Tibial nerve (tissue), 4 donors: ENCODE measurements around the gene FRYL. TPM values are rescaled to one million over a fixed set of nuclear protein-coding genes. Genes with fewer than 3 reads are reported as not detected.
"Not testable (repeated sequence)": the region's sequence is repeated elsewhere in the genome, so short reads cannot be mapped to it uniquely, and the experiment has no call there.

Experiments
- DNase-seq, 2 donors: peaks; one replicate each; pipeline ENCODE4 v3.0.0-alpha.2; 2019; ENCODE audit warnings: low spot score in 2 of 2
- H3K27ac ChIP-seq, 4 donors: fragments of 200-600 bp; sonication (generic) in 3 of 4; one replicate each; pipeline ENCODE4 v1.5.1; 2017 to 2019; ENCODE audit warnings: mild to moderate bottlenecking in 1 of 4
- H3K27me3 ChIP-seq, 2 donors: fragments of 200-600 bp; sonication (generic) in 1 of 2; one replicate each; pipeline versions ENCODE4 v1.5.1 to v1.6.0; 2017 to 2019
- H3K36me3 ChIP-seq, 3 donors: fragments of 200-600 bp; sonication (generic); one replicate each; pipeline ENCODE4 v1.5.1; 2018 to 2019
- H3K4me1 ChIP-seq, 4 donors: fragments of 200-600 bp; sonication (generic) in 3 of 4; one replicate each; pipeline ENCODE4 v1.5.1; 2017 to 2019
- H3K4me3 ChIP-seq, 4 donors: fragments of 200-600 bp; sonication (generic) in 3 of 4; one replicate each; pipeline ENCODE4 v1.5.1; 2017 to 2019; ENCODE audit warnings: mild to moderate bottlenecking in 1 of 4, moderate library complexity in 1 of 4
- H3K9me3 ChIP-seq, 4 donors: fragments of 200-600 bp; sonication (generic) in 3 of 4; one replicate each; pipeline ENCODE4 v1.5.1; 2017 to 2019
- CTCF ChIP-seq, 5 experiments: fragments of 200-600 bp in 3 of 5; fragments of 450-650 bp in 2 of 5; sonication (generic) in 3 of 5; IDR thresholded peaks; one replicate each; pipeline ENCODE4 v1.5.1; 2016 to 2019; ENCODE audit warnings: antibody characterized with exemption in 5 of 5, mild to moderate bottlenecking in 3 of 5, moderate library complexity in 2 of 5
- EP300 ChIP-seq, 2 donors: sonication (generic); formaldehyde crosslinking; IDR thresholded peaks; one replicate each; pipeline ENCODE4 v1.6.1; 2017; ENCODE audit warnings: antibody characterized with exemption in 2 of 2, mild to moderate bottlenecking in 1 of 2
- POLR2A ChIP-seq, 2 donors: fragments of 450-650 bp; IDR thresholded peaks; one replicate each; pipeline ENCODE4 v1.6.1; 2017; ENCODE audit warnings: antibody characterized with exemption in 2 of 2, mild to moderate bottlenecking in 2 of 2, moderate library complexity in 2 of 2
- whole genome bisulfite sequencing, 2 donors: methylation state at CpG; one replicate each; pipeline ENCODE4 v1.1.5; 2018; 5-methylcytosine and 5-hydroxymethylcytosine counted together
- total RNA-seq, 4 donors: library from RNA; depleted of rRNA; stranded (reverse); fragments of >200 nt; gene quantifications; one replicate each; pipeline ENCODE4 v1.1.0, GENCODE V29; 2016

FRYL gene
- total RNA-seq, 4 donors from 2014 or later = 88.3 to 122 (median 99.7) TPM

DNA sequence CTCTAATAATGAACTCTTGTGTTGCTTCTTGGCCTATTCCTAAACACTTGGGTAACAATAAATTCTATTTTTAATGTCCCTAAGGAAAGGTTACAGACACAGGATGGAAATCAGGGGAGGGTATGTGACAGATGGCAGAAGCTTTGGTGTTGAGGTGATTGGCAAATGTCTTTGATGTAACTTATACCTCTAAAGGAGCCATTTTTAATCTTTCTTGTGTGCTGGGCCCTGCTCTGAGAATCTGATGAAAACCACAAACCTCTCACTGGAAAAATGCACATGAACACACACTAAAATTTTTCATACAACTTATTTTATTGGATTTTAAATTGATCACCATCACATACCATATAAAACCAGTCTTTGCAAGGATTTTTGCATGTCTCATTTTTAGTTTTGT lies 17.7 kb downstream of the FRYL start:
- H3K4me1 ChIP-seq = peaks cover 0 to 24% (median 9%) of the 10 kb centered on the region in 4 donors
- no peaks in the 10 kb centered on the region for H3K9me3 ChIP-seq
- no peak overlapping the region for H3K4me3 ChIP-seq
- H3K27me3 ChIP-seq = no peaks in the 10 kb centered on the region
- no peak overlapping the region for H3K27ac ChIP-seq
- DNase-seq = no peak
- no peaks in the 10 kb centered on the region for H3K36me3 ChIP-seq
- no peak for TF ChIP-seq CTCF (IDR thresholded peaks at IDR 0.05)
- no peak for TF ChIP-seq POLR2A (IDR thresholded peaks at IDR 0.05)
- no peak for TF ChIP-seq EP300 (IDR thresholded peaks at IDR 0.05)

- H3K27me3 ChIP-seq = no peaks in the 10 kb centered on the region
- no peak overlapping the region for H3K27ac ChIP-seq
- no peak overlapping the region for H3K4me3 ChIP-seq
- no peak for DNase-seq
- WGBS, 2 donors = 81 to 84% methylated on average over 3 of the region's 3 CpGs
- no peaks in the 10 kb centered on the region for H3K9me3 ChIP-seq
- TF ChIP-seq POLR2A (IDR thresholded peaks at IDR 0.05) (no peak), CTCF (IDR thresholded peaks at IDR 0.05) (no peak), EP300 (IDR thresholded peaks at IDR 0.05) (no peak)
- H3K36me3 ChIP-seq = no peaks in the 10 kb centered on the region
- H3K4me1 ChIP-seq = peaks cover 0 to 17% (median 5%) of the 10 kb centered on the region in 4 donors
Observed at GRCh38 chr4:48761286-48761685, 18.8 kb downstream of the FRYL start.

DNA sequence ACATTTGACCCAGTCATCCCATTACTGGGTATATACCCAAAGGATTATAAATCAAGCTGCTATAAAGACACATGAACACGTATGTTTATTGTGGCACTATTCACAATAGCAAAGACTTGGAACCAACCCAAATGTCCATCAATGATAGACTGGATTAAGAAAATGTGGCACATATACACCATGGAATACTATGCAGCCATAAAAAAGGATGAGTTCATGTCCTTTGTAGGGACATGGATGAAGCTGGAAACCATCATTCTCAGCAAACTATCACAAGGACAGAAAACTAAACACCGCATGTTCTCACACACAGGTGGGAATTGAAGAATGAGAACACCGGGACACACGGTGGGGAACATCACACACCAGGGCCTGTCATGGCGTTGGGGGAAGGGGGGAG lies 21.4 kb downstream of the FRYL start:
- WGBS, 2 donors = 98 to 99% methylated on average over 5 of the region's 5 CpGs
- H3K27ac ChIP-seq, H3K36me3 ChIP-seq, H3K9me3 ChIP-seq, H3K27me3 ChIP-seq, DNase-seq, H3K4me3 ChIP-seq: not testable (repeated sequence)
- H3K4me1 ChIP-seq = peaks cover 0 to 12% (median 0%) of the 10 kb centered on the region in 4 donors

- H3K9me3 ChIP-seq = no peaks in the 10 kb centered on the region
- WGBS, 2 donors = 87 to 93% methylated on average over 4 of the region's 4 CpGs
- H3K27ac ChIP-seq = no peak overlapping the region
- no peaks in the 10 kb centered on the region for H3K36me3 ChIP-seq
- TF ChIP-seq EP300 (IDR thresholded peaks at IDR 0.05) = no peak
- TF ChIP-seq CTCF (IDR thresholded peaks at IDR 0.05) = no peak
- TF ChIP-seq POLR2A (IDR thresholded peaks at IDR 0.05) = no peak
- H3K4me3 ChIP-seq = no peak overlapping the region
- H3K27me3 ChIP-seq = no peaks in the 10 kb centered on the region
- peaks cover 0 to 19% (median 6%) of the 10 kb centered on the region in 4 donors for H3K4me1 ChIP-seq
- no peak for DNase-seq
Observed at GRCh38 chr4:48756689-48757220, 23.3 kb downstream of the FRYL start.

- no peaks in the 10 kb centered on the region for H3K27me3 ChIP-seq
- H3K4me3 ChIP-seq = no peak overlapping the region
- H3K36me3 ChIP-seq = no peaks in the 10 kb centered on the region
- TF ChIP-seq POLR2A (IDR thresholded peaks at IDR 0.05) (no peak), EP300 (IDR thresholded peaks at IDR 0.05) (no peak), CTCF (IDR thresholded peaks at IDR 0.05) (no peak)
- no peaks in the 10 kb centered on the region for H3K9me3 ChIP-seq
- H3K27ac ChIP-seq = no peak overlapping the region
- WGBS, 2 donors = 65 to 70% methylated on average over 1 of the region's 1 CpG
- no peak for DNase-seq
- H3K4me1 ChIP-seq = peaks cover 0 to 24% (median 6%) of the 10 kb centered on the region in 4 donors
Observed at GRCh38 chr4:48755281-48755680, 24.8 kb downstream of the FRYL start.

DNA sequence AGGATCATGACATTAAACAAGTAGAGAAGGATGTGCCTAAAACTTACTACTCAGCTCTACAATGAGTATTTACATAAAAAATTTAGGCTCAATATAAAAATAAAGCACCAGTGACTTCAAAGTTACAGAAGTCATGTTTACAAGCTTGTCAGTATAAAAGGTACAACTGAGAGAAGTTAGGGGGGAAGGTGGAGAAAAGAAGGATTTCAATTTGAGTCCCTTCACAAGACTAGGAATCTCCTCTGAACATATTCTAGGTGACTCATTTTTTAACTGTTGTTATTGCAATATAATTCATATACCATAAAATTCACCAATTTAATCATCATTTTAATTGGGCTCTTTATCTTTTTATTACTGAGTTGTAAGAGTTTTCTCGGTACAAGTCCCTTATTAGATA lies 26.9 kb downstream of the FRYL start:
- no peaks in the 10 kb centered on the region for H3K36me3 ChIP-seq
- no peaks in the 10 kb centered on the region for H3K27me3 ChIP-seq
- H3K27ac ChIP-seq = no peak overlapping the region
- no peak for TF ChIP-seq POLR2A (IDR thresholded peaks at IDR 0.05)
- no peak for TF ChIP-seq CTCF (IDR thresholded peaks at IDR 0.05)
- no peak for TF ChIP-seq EP300 (IDR thresholded peaks at IDR 0.05)
- no peak for DNase-seq
- H3K9me3 ChIP-seq = no peaks in the 10 kb centered on the region
- WGBS, 2 donors = 85 to 90% methylated on average over 1 of the region's 1 CpG
- no peak overlapping the region for H3K4me3 ChIP-seq
- H3K4me1 ChIP-seq = peaks cover 0 to 29% (median 6%) of the 10 kb centered on the region in 4 donors
